Epithelial cell of prostate (primary cell): ENCODE results near the gene MPP1.

Source experiments
- DNase-seq: peaks from one replicate; pipeline ENCODE4 v3.0.0-alpha.2; 2011; ENCODE audit warnings: low read depth, low spot score
- H3K27ac ChIP-seq: fragments of 450-650 bp; 2 replicates; pipeline ENCODE4 v1.5.1; 2017; ENCODE audit warnings: mild to moderate bottlenecking

The MPP1 gene

GRCh38 chrX:154735695-154736393 lies 69.4 kb downstream of the MPP1 start:
- no peak for DNase-seq
- H3K27ac ChIP-seq: peak overlapping the region; percentile 64

- peak overlapping the region; percentile 64 for H3K27ac ChIP-seq
These were observed 71.1 kb downstream of the MPP1 start for GRCh38 chrX:154734061-154734781.

GRCh38 chrX:154733066-154733425 lies 72.2 kb downstream of the MPP1 start:
- H3K27ac ChIP-seq: peak overlapping the region; percentile 64
- no peak for DNase-seq

More at GRCh38 chrX:154734061-154734781, 71.1 kb downstream of the MPP1 start:
- DNase-seq: no peak

- DNase-seq: no peak
- peak overlapping the region; percentile 64 for H3K27ac ChIP-seq
These were observed 72.7 kb downstream of the MPP1 start for GRCh38 chrX:154732421-154733065.

- H3K27ac ChIP-seq: no peak overlapping the region
- DNase-seq: no peak
These were observed 73.4 kb downstream of the MPP1 start for GRCh38 chrX:154731881-154732280.

GRCh38 chrX:154731184-154731583 lies 74.1 kb downstream of the MPP1 start:
- no peak for DNase-seq
- no peak overlapping the region for H3K27ac ChIP-seq

GRCh38 chrX:154730253-154730891 lies 74.9 kb downstream of the MPP1 start:
- H3K27ac ChIP-seq: no peak overlapping the region
- no peak for DNase-seq

GRCh38 chrX:154729439-154729838 lies 75.8 kb downstream of the MPP1 start:
- DNase-seq: no peak
- no peak overlapping the region for H3K27ac ChIP-seq
